GM19397 (cell line): ENCODE results near the gene DDX53.

Source experiments
- ATAC-seq: cut with Tn5 transposase; IDR thresholded peaks from one replicate; pipeline ENCODE4 v1.9.1; 2021; ENCODE audit warnings: mild to moderate bottlenecking, moderate library complexity; ENCODE audit not compliant: unreplicated experiment

The DDX53 gene

DNA sequence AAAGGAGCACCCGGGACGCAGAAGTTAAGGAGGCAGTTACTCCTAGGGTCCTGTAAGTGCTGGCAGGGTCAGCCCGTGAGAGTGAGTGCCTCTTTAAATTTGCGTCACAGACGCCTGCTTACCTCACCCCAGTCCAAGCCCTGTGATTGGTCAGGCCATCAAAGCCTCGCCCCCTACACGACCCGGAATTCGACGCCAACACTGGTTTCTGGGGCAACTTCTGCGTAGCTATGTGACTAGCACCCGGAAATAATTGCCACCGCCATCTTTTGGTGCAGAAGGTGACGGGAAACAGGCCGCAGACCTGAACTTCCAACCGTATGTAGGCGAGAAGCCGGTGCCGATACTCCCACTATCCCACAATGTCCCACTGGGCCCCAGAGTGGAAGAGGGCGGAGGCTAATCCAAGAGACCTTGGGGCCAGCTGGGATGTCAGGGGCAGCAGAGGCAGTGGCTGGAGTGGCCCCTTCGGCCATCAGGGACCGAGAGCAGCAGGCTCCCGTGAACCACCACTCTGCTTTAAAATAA is at the start of gene DDX53:
DDX53 (plus strand) TSS at position 265 of the 528 bp plus-strand sequence; CDS start at position 363, 98 bp downstream.
- ATAC-seq, result no peak

DNA sequence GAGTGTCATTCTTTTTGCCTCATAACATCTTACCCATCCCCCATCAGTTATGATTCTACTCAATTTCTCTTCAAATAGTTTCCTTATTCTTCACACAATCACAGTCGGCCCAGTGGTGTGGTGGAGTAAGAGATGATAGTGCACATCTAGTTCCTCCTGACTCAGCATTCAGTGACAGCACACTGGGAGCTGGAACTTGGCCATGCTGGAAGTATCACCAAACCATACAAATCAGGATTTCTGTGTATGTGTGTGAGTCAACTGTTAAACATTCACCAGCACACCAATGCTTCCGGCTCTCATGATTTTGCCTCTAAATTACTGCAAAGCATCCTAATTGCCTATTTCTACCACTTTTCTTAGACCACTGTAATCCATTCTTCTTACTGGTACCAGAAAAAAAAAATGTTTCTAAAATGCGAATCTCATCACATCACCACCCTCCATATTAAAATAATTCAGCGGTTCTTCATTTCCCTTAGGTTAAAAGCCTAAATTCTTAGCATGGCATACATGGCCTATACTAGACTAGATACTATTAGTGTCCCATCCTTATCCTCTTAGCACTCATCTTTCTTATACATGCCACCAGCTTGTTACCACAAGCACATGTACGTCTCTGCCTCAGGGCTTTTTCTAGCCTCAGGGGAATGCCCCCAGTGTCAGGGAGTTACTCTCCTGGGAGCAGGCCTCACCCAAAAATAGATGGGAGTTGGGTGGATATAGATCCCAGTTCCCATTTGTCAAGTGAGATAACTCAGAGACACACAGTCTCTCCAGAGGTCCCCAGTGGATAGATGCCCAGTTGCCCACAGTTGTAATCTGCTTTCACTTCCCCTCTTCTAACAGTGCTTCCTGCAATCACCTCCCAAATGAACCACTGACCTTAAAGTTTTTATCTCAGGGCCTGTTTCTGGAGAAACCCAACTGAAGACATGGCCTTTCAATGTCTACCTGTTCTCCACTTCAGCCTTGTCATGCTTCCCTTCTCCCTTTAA is 49.2 kb upstream of the DDX53 start:
- ATAC-seq, result no peak

GRCh38 chrX:22952010-22952409 is 47.8 kb upstream of the DDX53 start:
- no peak for ATAC-seq

DNA sequence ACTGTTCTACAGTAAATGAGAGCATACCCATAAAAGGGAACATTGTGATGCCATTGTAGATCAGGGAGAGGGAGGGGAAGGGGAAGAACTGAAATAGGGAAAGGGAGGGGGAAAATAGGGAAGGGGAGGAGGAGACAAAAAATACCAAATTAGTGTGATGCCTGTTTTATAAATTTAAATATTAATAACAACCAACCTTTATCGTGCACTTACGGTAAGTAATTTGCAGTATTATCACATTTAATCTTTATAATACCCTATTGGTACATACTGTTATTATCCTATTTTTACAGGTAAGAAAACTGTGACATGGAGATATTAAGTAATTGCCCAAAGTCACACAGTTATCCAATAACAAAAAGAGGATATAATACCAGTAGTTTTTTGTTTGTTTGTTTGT is 41.5 kb upstream of the DDX53 start:
- ATAC-seq, result no peak

GRCh38 chrX:22959204-22959920 is 40.4 kb upstream of the DDX53 start:
- no peak for ATAC-seq

DNA sequence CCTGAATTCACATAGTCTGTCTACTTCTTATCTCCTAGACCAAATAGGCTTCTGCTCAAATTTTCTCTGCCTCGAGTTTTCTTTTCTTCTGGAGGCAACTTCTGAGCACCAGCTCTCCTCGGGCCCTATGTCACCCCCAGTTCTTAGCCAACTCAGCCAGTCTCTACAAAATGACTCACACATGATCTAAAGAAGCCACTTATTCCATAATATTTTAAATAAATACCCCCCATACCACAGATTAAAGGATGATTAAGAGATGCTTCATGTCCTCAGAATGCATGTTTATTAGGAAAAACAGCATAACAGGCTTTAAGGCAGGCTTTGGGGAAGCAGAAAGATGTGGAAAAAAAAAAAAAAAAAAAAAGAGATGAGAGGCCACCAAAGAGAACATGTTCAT is 36.6 kb upstream of the DDX53 start:
- no peak for ATAC-seq

DNA sequence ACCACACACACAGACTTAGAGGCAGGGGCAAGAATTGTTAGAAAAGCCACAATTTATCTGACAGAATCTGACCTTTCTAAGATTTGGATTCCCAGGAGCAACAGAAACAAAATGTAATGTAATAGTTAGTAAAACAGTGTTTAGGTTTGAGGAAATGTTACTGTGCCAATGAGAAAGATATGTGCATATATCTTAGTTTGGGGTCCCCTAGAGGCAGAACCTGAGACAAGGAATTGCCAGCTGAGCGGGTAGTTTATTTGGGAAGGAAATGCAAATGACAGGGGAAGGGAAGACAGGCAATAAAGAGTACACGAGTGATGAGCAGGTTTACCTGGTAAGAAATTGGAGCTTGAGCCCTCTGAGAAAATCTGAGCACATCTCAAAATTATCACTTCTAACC is 31.3 kb upstream of the DDX53 start:
- ATAC-seq, result no peak

DNA sequence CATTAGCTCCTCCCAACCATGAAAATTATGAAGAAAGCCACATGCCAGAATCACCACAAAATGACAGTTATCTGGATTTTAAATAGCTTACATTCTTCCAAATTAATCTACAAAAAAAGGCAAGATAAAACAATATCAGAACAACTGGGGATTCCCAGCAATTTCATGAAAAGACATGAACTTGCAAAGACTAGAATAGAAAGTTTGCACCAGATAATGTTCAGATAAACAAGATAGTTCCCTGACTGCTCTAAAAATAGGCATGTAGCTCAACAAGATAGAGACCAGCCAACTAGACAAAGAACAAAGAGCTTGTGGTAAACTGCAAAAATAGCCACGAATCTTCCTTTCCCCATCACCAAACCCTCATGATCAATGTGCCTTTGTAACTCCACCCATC is 30.3 kb upstream of the DDX53 start:
- ATAC-seq, result no peak

GRCh38 chrX:22970861-22971260 is 28.9 kb upstream of the DDX53 start:
- no peak for ATAC-seq

DNA sequence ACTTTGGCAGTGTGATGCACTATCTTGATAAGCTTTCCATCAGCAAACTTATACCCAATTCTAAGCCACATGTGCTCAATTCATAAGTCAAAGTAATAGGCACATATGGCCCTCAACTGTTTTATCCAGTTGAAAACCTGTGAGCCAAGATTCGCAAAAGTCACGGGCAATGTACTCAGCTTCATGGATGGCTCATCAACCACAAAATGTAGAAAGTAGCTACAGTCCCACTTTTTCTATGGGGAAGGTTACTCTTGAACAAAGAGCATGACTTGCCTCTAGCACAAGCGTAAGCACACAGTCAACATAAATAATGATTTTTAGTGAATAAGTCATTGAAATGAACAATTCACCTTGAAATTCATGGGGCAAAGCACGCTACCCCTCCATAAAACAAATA is 25.1 kb upstream of the DDX53 start:
- no peak for ATAC-seq

- ATAC-seq, result no peak
Observed at GRCh38 chrX:22975786-22976185, 24.0 kb upstream of the DDX53 start.

- no peak for ATAC-seq
Observed at GRCh38 chrX:22985958-22986357, 13.8 kb upstream of the DDX53 start.

- ATAC-seq, result no peak
Observed at GRCh38 chrX:22987452-22987851, 12.3 kb upstream of the DDX53 start.

- no peak for ATAC-seq
Observed at GRCh38 chrX:23003116-23003515, 3.4 kb downstream of the DDX53 start.

GRCh38 chrX:23008431-23009099 is 8.8 kb downstream of the DDX53 start:
- ATAC-seq, result no peak

DNA sequence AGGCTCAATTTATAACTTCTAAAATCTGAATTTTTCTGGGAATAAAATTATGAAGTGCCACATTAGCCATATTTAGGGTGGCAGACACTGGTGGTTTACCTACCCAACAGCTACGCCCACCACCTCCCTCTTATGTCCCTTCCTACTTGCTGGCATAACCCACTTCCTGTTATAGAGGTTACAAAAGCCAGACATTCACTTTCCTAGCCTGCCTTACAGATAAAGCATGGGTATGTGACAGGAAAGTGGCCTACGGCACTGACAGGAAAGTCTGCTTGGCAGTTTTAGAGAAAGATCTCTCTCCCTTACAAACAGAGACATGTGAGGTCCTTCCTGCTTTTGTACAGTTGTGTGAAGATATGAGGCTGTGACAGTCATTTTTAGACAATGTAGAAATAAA is 12.4 kb downstream of the DDX53 start:
- no peak for ATAC-seq

DNA sequence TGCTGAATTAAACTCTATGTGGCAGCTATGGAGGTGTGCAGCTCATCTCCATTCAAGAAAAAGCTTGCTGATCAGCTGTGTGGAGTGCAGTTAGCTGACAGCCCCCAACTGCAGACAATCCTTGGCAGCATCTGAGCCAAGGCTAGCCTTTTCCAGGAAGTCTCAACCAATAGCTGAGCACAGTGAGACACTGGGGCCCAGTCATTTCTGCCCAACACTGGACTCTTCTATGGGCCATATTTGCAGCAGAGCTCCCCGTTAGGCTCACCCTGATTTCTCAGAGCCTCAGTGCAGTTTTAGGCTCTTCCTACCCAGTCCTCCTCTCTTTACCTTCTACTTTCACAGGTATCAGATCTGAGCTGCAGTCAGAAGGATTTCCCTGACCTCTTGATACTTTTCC is 12.9 kb downstream of the DDX53 start:
- no peak for ATAC-seq

- ATAC-seq, result no peak
Observed at GRCh38 chrX:23013366-23013765, 13.6 kb downstream of the DDX53 start.

DNA sequence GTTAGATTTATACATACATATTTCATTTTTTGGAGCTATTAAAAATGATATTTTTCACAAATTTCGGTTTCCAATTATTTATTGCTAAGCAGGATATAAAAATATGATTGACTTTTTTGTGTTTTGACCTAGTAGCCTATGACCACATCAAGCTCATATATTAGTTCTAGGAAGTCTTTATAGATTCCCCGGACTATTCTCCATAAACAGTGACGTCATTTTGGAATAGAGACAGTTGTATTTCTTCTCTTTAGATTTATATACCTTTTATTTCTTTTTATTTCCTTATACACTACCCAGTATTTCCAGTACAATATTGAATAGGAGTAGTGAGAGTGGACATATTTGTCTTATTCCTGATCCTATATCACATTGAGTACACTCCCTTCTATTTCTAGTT is 31.8 kb downstream of the DDX53 start:
- ATAC-seq, result no peak

- ATAC-seq, result no peak
Observed at GRCh38 chrX:23035493-23035892, 35.7 kb downstream of the DDX53 start.

GRCh38 chrX:23046443-23046842 is 46.7 kb downstream of the DDX53 start:
- no peak for ATAC-seq
